Astrocyte (in vitro differentiated cells and primary cell): ENCODE data around the gene NR1D1. TPM values are rescaled to one million over a fixed set of nuclear protein-coding genes. Genes with fewer than 3 reads are reported as not detected.

ENCODE experiments used
- DNase-seq: peaks from one replicate; pipeline ENCODE4 v3.0.0-alpha.2; 2010; ENCODE audit warnings: low read depth
- FAIRE-seq: peaks from 2 replicates; lab custom pipeline; 2011; peaks lifted over from hg19 to GRCh38; lab: Jason Lieb, UNC
- H2AFZ ChIP-seq: 2 replicates; pipeline ENCODE4 v1.6.0; 2012; ENCODE audit warnings: low read depth, low read length, inconsistent platforms
- H3K27ac ChIP-seq: 2 replicates; pipeline ENCODE4 v1.5.1; 2011; ENCODE audit warnings: low read depth, low read length, inconsistent platforms
- H3K27me3 ChIP-seq: 2 replicates; pipeline ENCODE4 v1.6.0; 2011; ENCODE audit warnings: low read length, inconsistent platforms; ENCODE audit not compliant: insufficient read depth
- H3K36me3 ChIP-seq: 2 replicates; pipeline ENCODE4 v1.5.1; 2011; ENCODE audit warnings: low read length, inconsistent platforms; ENCODE audit not compliant: insufficient read depth
- H3K4me1 ChIP-seq: 2 replicates; pipeline ENCODE4 v1.5.1; 2011; ENCODE audit warnings: low read length, inconsistent platforms; ENCODE audit not compliant: insufficient read depth
- H3K4me2 ChIP-seq: 2 replicates; pipeline ENCODE4 v1.6.0; 2012; ENCODE audit warnings: low read length, inconsistent platforms
- H3K4me3 ChIP-seq: 2 replicates; pipeline ENCODE4 v1.5.1; 2011; ENCODE audit warnings: low read depth, mild to moderate bottlenecking, low read length, inconsistent platforms; ENCODE audit not compliant: insufficient read depth
- H3K79me2 ChIP-seq: 2 replicates; pipeline ENCODE4 v1.6.0; 2012; ENCODE audit warnings: mild to moderate bottlenecking, low read length, inconsistent platforms; ENCODE audit not compliant: insufficient read depth
- H3K9ac ChIP-seq: 2 replicates; pipeline ENCODE4 v1.6.0; 2012; ENCODE audit warnings: mild to moderate bottlenecking, low read length, inconsistent platforms
- H3K9me3 ChIP-seq: 2 replicates; pipeline ENCODE4 v1.5.1; 2012; ENCODE audit warnings: low read depth, mild to moderate bottlenecking, low read length, inconsistent platforms; ENCODE audit not compliant: insufficient read depth
- H4K20me1 ChIP-seq: 2 replicates; pipeline ENCODE4 v1.6.0; 2012; ENCODE audit warnings: low read length, inconsistent platforms; ENCODE audit not compliant: insufficient read depth
- H3K27ac Mint-ChIP-seq: one replicate; pipeline ENCODE4 v1.8.0; 2021; ENCODE audit warnings: mild to moderate bottlenecking, mixed read lengths; ENCODE audit not compliant: unreplicated experiment
- H3K27me3 Mint-ChIP-seq: one replicate; pipeline ENCODE4 v1.8.0; 2021; ENCODE audit warnings: low read depth, mixed read lengths; ENCODE audit not compliant: unreplicated experiment
- H3K36me3 Mint-ChIP-seq: one replicate; pipeline ENCODE4 v1.8.0; 2021; ENCODE audit warnings: low read depth, mixed read lengths; ENCODE audit not compliant: unreplicated experiment
- H3K4me1 Mint-ChIP-seq: one replicate; pipeline ENCODE4 v1.8.0; 2021; ENCODE audit warnings: low read depth, mixed read lengths; ENCODE audit not compliant: unreplicated experiment
- H3K4me3 Mint-ChIP-seq: one replicate; pipeline ENCODE4 v1.8.0; 2021; ENCODE audit warnings: mild to moderate bottlenecking, moderate library complexity, mixed read lengths; ENCODE audit not compliant: unreplicated experiment
- H3K9me3 Mint-ChIP-seq: one replicate; pipeline ENCODE4 v1.8.0; 2021; ENCODE audit warnings: mild to moderate bottlenecking, mixed read lengths; ENCODE audit not compliant: unreplicated experiment
- CTCF ChIP-seq: IDR thresholded peaks from 2 replicates; pipeline ENCODE4 v1.5.1; 2011; ENCODE audit warnings: low read depth, mild to moderate bottlenecking, inconsistent platforms, low read length, moderate library complexity; ENCODE audit not compliant: insufficient read depth
- EZH2 ChIP-seq: IDR thresholded peaks from 2 replicates; pipeline ENCODE4 v1.6.1; 2012; ENCODE audit warnings: mild to moderate bottlenecking, low read length, inconsistent platforms; ENCODE audit not compliant: insufficient read depth
- total RNA-seq: library from RNA; stranded (reverse); gene quantifications from 2 replicates; pipeline ENCODE4 v1.2.1, GENCODE V29; 2021

NR1D1 gene
- total RNA-seq, 1 donor from 2014 or later: 8.7 TPM

- no peak for FAIRE-seq
- no peak overlapping the region for H2AFZ ChIP-seq
- peaks cover 29% of the 10 kb centered on the region for H4K20me1 ChIP-seq
- no peaks in the 10 kb centered on the region for H3K36me3 ChIP-seq
- H3K27ac ChIP-seq: no peak overlapping the region
- Mint-ChIP-seq H3K27me3 (no peaks in the 10 kb centered on the region), H3K4me1 (peaks cover 21% of the 10 kb centered on the region), H3K27ac (no peak overlapping the region), H3K9me3 (peaks cover 1% of the 10 kb centered on the region), H3K36me3 (peaks cover 7% of the 10 kb centered on the region), H3K4me3 (no peak overlapping the region)
- no peak for DNase-seq
- H3K4me3 ChIP-seq: no peak overlapping the region
- H3K4me1 ChIP-seq: peaks cover 16% of the 10 kb centered on the region
- H3K4me2 ChIP-seq: no peak overlapping the region
- no peak overlapping the region for H3K9ac ChIP-seq
- no peak for TF ChIP-seq CTCF
- no peak for TF ChIP-seq EZH2
- no peaks in the 10 kb centered on the region for H3K79me2 ChIP-seq
- no peaks in the 10 kb centered on the region for H3K27me3 ChIP-seq
- no peaks in the 10 kb centered on the region for H3K9me3 ChIP-seq
Measured at GRCh38 chr17:40076591-40076990, 23.8 kb downstream of the NR1D1 start.

GRCh38 chr17:40075942-40076498, 24.4 kb downstream of the NR1D1 start:
- TF ChIP-seq CTCF (no peak), EZH2 (no peak)
- Histone ChIP-seq H3K4me1 (peaks cover 21% of the 10 kb centered on the region), H2AFZ (no peak overlapping the region), H3K9ac (no peak overlapping the region), H3K79me2 (peaks cover 3% of the 10 kb centered on the region), H3K36me3 (no peaks in the 10 kb centered on the region), H3K4me2 (peak overlapping the region; percentile 14), H4K20me1 (peaks cover 29% of the 10 kb centered on the region), H3K27ac (no peak overlapping the region), H3K4me3 (no peak overlapping the region), H3K27me3 (no peaks in the 10 kb centered on the region), H3K9me3 (no peaks in the 10 kb centered on the region)
- peaks cover 7% of the 10 kb centered on the region for H3K36me3 Mint-ChIP-seq
- H3K9me3 Mint-ChIP-seq: peaks cover 1% of the 10 kb centered on the region
- no peak overlapping the region for H3K4me3 Mint-ChIP-seq
- no peak overlapping the region for H3K27ac Mint-ChIP-seq
- FAIRE-seq (no peak), DNase-seq (no peak)
- H3K4me1 Mint-ChIP-seq: peaks cover 23% of the 10 kb centered on the region
- H3K27me3 Mint-ChIP-seq: no peaks in the 10 kb centered on the region

DNA sequence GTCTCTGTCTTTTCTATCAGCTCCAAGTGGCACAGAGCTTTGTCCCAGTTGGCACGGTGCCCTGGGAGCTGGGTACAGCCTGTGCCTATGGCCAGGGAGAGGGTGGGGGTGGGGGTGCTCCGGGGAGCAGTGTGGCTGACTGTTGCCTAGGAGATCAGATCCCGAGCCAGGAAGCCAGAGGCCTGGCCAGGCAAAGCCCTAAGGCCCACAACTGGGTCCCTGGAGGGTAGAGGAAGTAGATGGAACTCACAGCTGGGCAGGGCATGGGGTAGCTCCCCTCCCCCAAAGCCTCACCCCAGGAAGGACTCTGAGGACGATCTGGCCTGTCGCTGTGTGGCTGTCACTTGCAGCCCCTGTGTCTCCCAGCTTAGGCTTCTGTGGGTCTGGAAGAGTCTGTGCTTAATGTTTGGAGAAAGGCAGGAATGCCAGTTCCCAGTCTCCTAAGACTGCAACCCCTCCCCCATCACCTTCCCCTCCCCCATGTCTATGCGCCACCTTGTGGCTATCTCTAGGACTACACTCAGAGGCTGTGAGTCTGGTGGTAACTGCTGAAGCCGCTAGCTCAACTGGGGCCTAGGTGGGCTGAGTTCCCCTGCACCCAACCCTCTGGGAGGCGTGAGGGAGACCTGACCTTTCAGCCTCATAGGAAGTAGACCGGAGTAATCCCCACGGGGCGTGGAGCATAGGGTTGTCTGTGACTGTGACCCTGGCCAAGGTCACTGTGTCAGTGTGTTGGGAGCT, 25.0 kb downstream of the NR1D1 start:
- no peak for TF ChIP-seq EZH2
- peak; percentile 73 for TF ChIP-seq CTCF
- Histone ChIP-seq H3K27ac (no peak overlapping the region), H3K79me2 (peaks cover 3% of the 10 kb centered on the region), H4K20me1 (peaks cover 29% of the 10 kb centered on the region), H3K4me3 (no peak overlapping the region), H3K9ac (no peak overlapping the region), H3K27me3 (no peaks in the 10 kb centered on the region), H3K36me3 (no peaks in the 10 kb centered on the region), H3K4me2 (peak overlapping the region; percentile 23), H3K4me1 (peaks cover 27% of the 10 kb centered on the region), H2AFZ (no peak overlapping the region), H3K9me3 (no peaks in the 10 kb centered on the region)
- H3K4me3 Mint-ChIP-seq: no peak overlapping the region
- H3K27ac Mint-ChIP-seq: no peak overlapping the region
- FAIRE-seq (no peak), DNase-seq (no peak)
- no peaks in the 10 kb centered on the region for H3K27me3 Mint-ChIP-seq
- H3K9me3 Mint-ChIP-seq: peaks cover 1% of the 10 kb centered on the region
- H3K4me1 Mint-ChIP-seq: peaks cover 27% of the 10 kb centered on the region
- peaks cover 7% of the 10 kb centered on the region for H3K36me3 Mint-ChIP-seq
